ENCODE results near the gene MBD3L4. TPM values are rescaled to one million over a fixed set of nuclear protein-coding genes. Genes with fewer than 3 reads are reported as not detected.

The MBD3L4 gene
- total RNA-seq, 1 experiment from 2014 or later, result not detected

- BruUV-seq (replicated peaks), result no TSS peak
- Histone ChIP-seq H3K27me3 (replicated peaks; ENCODE audit: control insufficient read depth, insufficient read depth, low read length) (no peaks in the 10 kb centered on the region), H3K36me3 (ENCODE audit: control insufficient read depth, insufficient read depth, low read length) (no peaks in the 10 kb centered on the region), H3K4me3 (ENCODE audit: low read depth, low read length) (no peak overlapping the region), H3K4me1 (no peaks in the 10 kb centered on the region), H3K9me3 (no peaks in the 10 kb centered on the region)
- no peaks in the 10 kb centered on the region for H3K4me1 Mint-ChIP-seq (ENCODE audit: low read depth, unreplicated experiment)
- no peaks in the 10 kb centered on the region for H3K36me3 Mint-ChIP-seq (ENCODE audit: insufficient read depth, unreplicated experiment)
- no peak for DNase-seq
- no peak for TF ChIP-seq CTCF (IDR thresholded peaks at IDR 0.05; ENCODE audit: insufficient read depth in 1 of 2, low read depth in 1 of 2, low read length in 1 of 2, severe bottlenecking in 1 of 2, unreplicated experiment in 1 of 2)
- intact Hi-C loops (cut with micrococcal nuclease; ENCODE audit: unreplicated experiment), result no loop called here
- CTCF ChIA-PET, result no interaction called here
- no peaks in the 10 kb centered on the region for H3K9me3 Mint-ChIP-seq (ENCODE audit: unreplicated experiment)
- H3K27ac Mint-ChIP-seq (ENCODE audit: unreplicated experiment), result no peak overlapping the region
- POLR2A ChIA-PET, result no interaction called here
- no peak overlapping the region for H3K4me3 Mint-ChIP-seq (ENCODE audit: unreplicated experiment)
- peaks cover 3% of the 10 kb centered on the region for H3K27me3 Mint-ChIP-seq (ENCODE audit: insufficient read depth, unreplicated experiment)
Measured at GRCh38 chr19:7004313-7004931, 35.6 kb downstream of the MBD3L4 start.

DNA sequence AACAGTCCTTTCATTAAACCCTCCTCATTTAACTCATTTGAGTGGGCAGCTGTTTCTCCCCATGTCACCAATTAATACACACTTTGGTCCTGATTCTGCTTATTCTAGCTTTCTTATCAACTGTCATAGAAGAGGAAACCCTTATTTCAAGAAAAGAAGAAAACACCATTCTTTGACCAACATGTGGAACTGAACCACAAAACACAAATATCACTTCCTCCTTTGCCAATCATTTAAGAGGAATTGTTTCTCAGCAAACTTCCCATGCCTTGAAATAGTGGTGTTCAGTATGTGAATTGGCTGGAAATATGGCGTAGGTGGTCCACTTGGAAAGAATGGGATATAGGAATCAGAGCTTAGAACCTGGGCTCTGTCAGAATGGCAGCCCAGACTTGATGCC, 39.2 kb downstream of the MBD3L4 start:
- H3K27ac Mint-ChIP-seq (ENCODE audit: unreplicated experiment), result no peak overlapping the region
- H3K4me1 ChIP-seq, result no peaks in the 10 kb centered on the region
- no TSS peak for BruUV-seq (replicated peaks)
- TF ChIP-seq CTCF (IDR thresholded peaks at IDR 0.05; ENCODE audit: insufficient read depth in 1 of 2, low read depth in 1 of 2, low read length in 1 of 2, severe bottlenecking in 1 of 2, unreplicated experiment in 1 of 2), result no peak
- H3K27me3 Mint-ChIP-seq (ENCODE audit: insufficient read depth, unreplicated experiment), result peaks cover 3% of the 10 kb centered on the region
- DNase-seq, result no peak
- intact Hi-C loops (cut with micrococcal nuclease; ENCODE audit: unreplicated experiment), result no loop called here
- no peak overlapping the region for H3K4me3 Mint-ChIP-seq (ENCODE audit: unreplicated experiment)
- H3K4me3 ChIP-seq (ENCODE audit: low read depth, low read length), result no peak overlapping the region
- H3K9me3 Mint-ChIP-seq (ENCODE audit: unreplicated experiment), result peaks cover 8% of the 10 kb centered on the region
- H3K27me3 ChIP-seq (replicated peaks; ENCODE audit: control insufficient read depth, insufficient read depth, low read length), result no peaks in the 10 kb centered on the region
- H3K36me3 Mint-ChIP-seq (ENCODE audit: insufficient read depth, unreplicated experiment), result peaks cover 8% of the 10 kb centered on the region
- ChIA-PET CTCF (no interaction called here), POLR2A (no interaction called here)
- no peaks in the 10 kb centered on the region for H3K9me3 ChIP-seq
- no peaks in the 10 kb centered on the region for H3K4me1 Mint-ChIP-seq (ENCODE audit: low read depth, unreplicated experiment)
- H3K36me3 ChIP-seq (ENCODE audit: control insufficient read depth, insufficient read depth, low read length), result no peaks in the 10 kb centered on the region

GRCh38 chr19:7000333-7000732, 39.6 kb downstream of the MBD3L4 start:
- Histone ChIP-seq H3K36me3 (ENCODE audit: control insufficient read depth, insufficient read depth, low read length) (no peaks in the 10 kb centered on the region), H3K4me3 (ENCODE audit: low read depth, low read length) (no peak overlapping the region), H3K9me3 (no peaks in the 10 kb centered on the region), H3K4me1 (no peaks in the 10 kb centered on the region), H3K27me3 (replicated peaks; ENCODE audit: control insufficient read depth, insufficient read depth, low read length) (no peaks in the 10 kb centered on the region)
- Mint-ChIP-seq H3K9me3 (ENCODE audit: unreplicated experiment) (peaks cover 12% of the 10 kb centered on the region), H3K36me3 (ENCODE audit: insufficient read depth, unreplicated experiment) (peaks cover 13% of the 10 kb centered on the region), H3K4me1 (ENCODE audit: low read depth, unreplicated experiment) (no peaks in the 10 kb centered on the region), H3K27ac (ENCODE audit: unreplicated experiment) (no peak overlapping the region), H3K4me3 (ENCODE audit: unreplicated experiment) (no peak overlapping the region), H3K27me3 (ENCODE audit: insufficient read depth, unreplicated experiment) (peaks cover 4% of the 10 kb centered on the region)
- TF ChIP-seq CTCF (IDR thresholded peaks at IDR 0.05; ENCODE audit: insufficient read depth in 1 of 2, low read depth in 1 of 2, low read length in 1 of 2, severe bottlenecking in 1 of 2, unreplicated experiment in 1 of 2), result no peak
- intact Hi-C loops (cut with micrococcal nuclease; ENCODE audit: unreplicated experiment), result no loop called here
- CTCF ChIA-PET, result no interaction called here
- BruUV-seq (replicated peaks), result no TSS peak
- DNase-seq, result no peak
- POLR2A ChIA-PET, result no interaction called here
